CD4-positive, alpha-beta T cell (primary cell): ENCODE data around the gene SLC35A3. TPM values are rescaled to one million over a fixed set of nuclear protein-coding genes. Genes with fewer than 3 reads are reported as not detected.

ENCODE experiments used
- ATAC-seq: fragments of 200-7000 bp; cut with Tn5 transposase; one replicate; pipeline ENCODE4 v1.10.0; 2022; ENCODE audit warnings: mild to moderate bottlenecking; ENCODE audit not compliant: poor library complexity
- CTCF ChIA-PET: fragments of 350-600 bp; sonication (Branson Sonifier 250); formaldehyde crosslinking; loops from one replicate; lab custom pipeline; 2021; ENCODE audit warnings: antibody characterized with exemption, inconsistent platforms; lab: Charles Lee
- POLR2A ChIA-PET: fragments of 350-600 bp; sonication (Branson Sonifier 250); formaldehyde crosslinking; loops from one replicate; lab custom pipeline; 2021; ENCODE audit warnings: antibody characterized with exemption, inconsistent platforms; lab: Charles Lee
- DNase-seq, 14 experiments: peaks; one replicate each; pipeline ENCODE4 v3.0.0-alpha.2; 2013 to 2020; ENCODE audit warnings: mixed read lengths in 2 of 14
- H3K27ac ChIP-seq, 2 donors: one replicate each; pipeline versions ENCODE4 v1.5.1 to v1.7.0; 2013; ENCODE audit warnings: low read length in 2 of 2, low read depth in 1 of 2, mild to moderate bottlenecking in 1 of 2
- H3K27me3 ChIP-seq, 2 experiments: 1 replicate in 1 of 2; 2 replicates in 1 of 2; pipeline versions ENCODE4 v1.6.1 to v1.7.0; 2013; ENCODE audit warnings: low read length in 2 of 2, control low read depth in 1 of 2, mild to moderate bottlenecking in 1 of 2, moderate library complexity in 1 of 2; ENCODE audit not compliant: insufficient read depth in 2 of 2, control insufficient read depth in 1 of 2
- H3K36me3 ChIP-seq: one replicate; pipeline ENCODE4 v1.6.1; 2013; ENCODE audit warnings: low read length, control low read depth; ENCODE audit not compliant: insufficient read depth
- H3K4me1 ChIP-seq: one replicate; pipeline ENCODE4 v1.6.1; 2013; ENCODE audit warnings: low read length, control low read depth; ENCODE audit not compliant: insufficient read depth
- H3K4me3 ChIP-seq: one replicate; pipeline ENCODE4 v1.5.1; 2013; ENCODE audit warnings: mild to moderate bottlenecking, low read length, moderate library complexity
- H3K9me3 ChIP-seq, 2 experiments: 1 replicate in 1 of 2; 2 replicates in 1 of 2; pipeline versions ENCODE4 v1.6.1 to v1.7.0; 2013; ENCODE audit warnings: low read length in 2 of 2, mild to moderate bottlenecking in 2 of 2, control low read depth in 1 of 2, moderate library complexity in 1 of 2; ENCODE audit not compliant: control insufficient read depth in 1 of 2, insufficient read depth in 1 of 2
- H3K27ac Mint-ChIP-seq: one replicate; pipeline ENCODE4 v1.8.0; 2020; ENCODE audit warnings: mixed read lengths
- H3K27me3 Mint-ChIP-seq: one replicate; pipeline ENCODE4 v1.8.0; 2021; ENCODE audit warnings: mixed read lengths
- H3K36me3 Mint-ChIP-seq: one replicate; pipeline ENCODE4 v1.8.0; 2021; ENCODE audit warnings: low read depth, mixed read lengths
- H3K4me1 Mint-ChIP-seq: one replicate; pipeline ENCODE4 v1.8.0; 2021; ENCODE audit warnings: low read depth, mixed read lengths
- H3K4me3 Mint-ChIP-seq: one replicate; pipeline ENCODE4 v1.8.0; 2020; ENCODE audit warnings: mild to moderate bottlenecking, mixed read lengths
- H3K9me3 Mint-ChIP-seq: one replicate; pipeline ENCODE4 v1.8.0; 2020; ENCODE audit warnings: mixed read lengths
- CTCF ChIP-seq: fragments of 200-600 bp; IDR thresholded peaks from one replicate; pipeline ENCODE4 v1.8.0; 2022; ENCODE audit warnings: antibody characterized with exemption, mild to moderate bottlenecking
- intact Hi-C, 2 experiments: fragments of 100-400 bp; cut with DNase I in 1 of 2; cut with micrococcal nuclease in 1 of 2; formaldehyde crosslinking; loops; one replicate each; pipeline versions ENCODE4 v1.15.1 to v1.9.0; 2023 to 2025; cut with DNase I, micrococcal nuclease
- total RNA-seq, 174 experiments: library from RNA in 2 of 174; stranded (reverse) in 2 of 174; gene quantifications; one replicate each; pipeline ENCODE4 v1.2.3 and lab custom pipeline; 2021 to 2026

Gene SLC35A3
- total RNA-seq, 2 experiments from 2014 or later: 20.2 to 24.6 TPM

GRCh38 chr1:99952522-99952921 is 17.3 kb upstream of the SLC35A3 start:
- H3K27me3 Mint-ChIP-seq: no peaks in the 10 kb centered on the region
- Histone ChIP-seq H3K4me3 (no peak overlapping the region), H3K27ac (no peak overlapping the region), H3K27me3 (no peaks in the 10 kb centered on the region), H3K9me3 (no peaks in the 10 kb centered on the region), H3K36me3 (no peaks in the 10 kb centered on the region), H3K4me1 (no peaks in the 10 kb centered on the region)
- CTCF ChIA-PET: interaction anchor here (0.6 kb wide), 1 partner anchor 29 kb away, joined by 3 read pairs; no protein-coding TSS in a partner anchor
- H3K9me3 Mint-ChIP-seq: no peaks in the 10 kb centered on the region
- H3K27ac Mint-ChIP-seq: no peak overlapping the region
- H3K36me3 Mint-ChIP-seq: no peaks in the 10 kb centered on the region
- TF ChIP-seq CTCF: no peak
- DNase-seq: no peak
- intact Hi-C loops: no loop called here
- no peak overlapping the region for H3K4me3 Mint-ChIP-seq
- POLR2A ChIA-PET: no interaction called here
- ATAC-seq: no peak
- no peaks in the 10 kb centered on the region for H3K4me1 Mint-ChIP-seq

GRCh38 chr1:99955375-99955774 is 14.4 kb upstream of the SLC35A3 start:
- H3K4me3 ChIP-seq: no peak overlapping the region
- H3K9me3 ChIP-seq: no peaks in the 10 kb centered on the region
- H3K4me1 ChIP-seq: no peaks in the 10 kb centered on the region
- ChIA-PET POLR2A (no interaction called here), CTCF (no interaction called here)
- intact Hi-C loops: no loop called here
- DNase-seq: no peak
- H3K9me3 Mint-ChIP-seq: no peaks in the 10 kb centered on the region
- ATAC-seq: no peak
- no peaks in the 10 kb centered on the region for H3K36me3 Mint-ChIP-seq
- no peak overlapping the region for H3K27ac ChIP-seq
- no peak overlapping the region for H3K27ac Mint-ChIP-seq
- no peaks in the 10 kb centered on the region for H3K4me1 Mint-ChIP-seq
- no peaks in the 10 kb centered on the region for H3K27me3 ChIP-seq
- H3K27me3 Mint-ChIP-seq: no peaks in the 10 kb centered on the region
- H3K4me3 Mint-ChIP-seq: no peak overlapping the region
- TF ChIP-seq CTCF: no peak
- no peaks in the 10 kb centered on the region for H3K36me3 ChIP-seq

GRCh38 chr1:99956755-99957154 is 13.0 kb upstream of the SLC35A3 start:
- DNase-seq: no peak
- no peak for TF ChIP-seq CTCF
- Histone ChIP-seq H3K27ac (no peak overlapping the region), H3K36me3 (no peaks in the 10 kb centered on the region), H3K4me3 (no peak overlapping the region), H3K9me3 (no peaks in the 10 kb centered on the region), H3K4me1 (no peaks in the 10 kb centered on the region), H3K27me3 (no peaks in the 10 kb centered on the region)
- ChIA-PET CTCF (no interaction called here), POLR2A (no interaction called here)
- no peaks in the 10 kb centered on the region for H3K4me1 Mint-ChIP-seq
- H3K27me3 Mint-ChIP-seq: no peaks in the 10 kb centered on the region
- H3K9me3 Mint-ChIP-seq: no peaks in the 10 kb centered on the region
- intact Hi-C loops: no loop called here
- no peak for ATAC-seq
- H3K4me3 Mint-ChIP-seq: no peak overlapping the region
- no peaks in the 10 kb centered on the region for H3K36me3 Mint-ChIP-seq
- H3K27ac Mint-ChIP-seq: no peak overlapping the region
